Stimulated activated CD8-positive, alpha-beta memory T cell treated with anti-CD3 and anti-CD28 coated beads, Interleukin-2, amount 100 ng/mL, for 48 hours (primary cell): Measurements from ENCODE around the gene PARP8.

ENCODE experiments used
- DNase-seq, 2 donors: peaks; one replicate each; pipeline ENCODE4 v3.0.0-alpha.2; 2020; ENCODE audit warnings: low read depth in 2 of 2

The PARP8 gene

GRCh38 chr5:50726475-50727148, 60.2 kb downstream of the PARP8 start:
- DNase-seq, result no peak

DNA sequence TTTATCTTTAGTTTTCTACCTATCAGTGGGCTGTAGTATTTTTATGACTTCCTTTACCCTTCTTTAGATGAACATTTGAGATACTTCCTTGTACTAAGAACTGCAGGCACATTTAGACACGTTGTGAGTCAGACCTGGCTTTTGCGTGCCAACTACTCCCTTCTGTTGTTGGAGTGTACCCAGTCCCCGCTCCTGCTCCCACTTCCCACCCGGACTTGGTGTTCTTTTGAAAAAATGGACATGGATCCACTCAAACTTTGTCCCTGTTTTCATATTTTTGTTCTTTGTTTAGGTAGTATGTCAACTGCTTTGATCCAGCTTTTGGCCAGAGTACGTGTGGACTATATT, 60.7 kb downstream of the PARP8 start:
- no peak for DNase-seq

DNA sequence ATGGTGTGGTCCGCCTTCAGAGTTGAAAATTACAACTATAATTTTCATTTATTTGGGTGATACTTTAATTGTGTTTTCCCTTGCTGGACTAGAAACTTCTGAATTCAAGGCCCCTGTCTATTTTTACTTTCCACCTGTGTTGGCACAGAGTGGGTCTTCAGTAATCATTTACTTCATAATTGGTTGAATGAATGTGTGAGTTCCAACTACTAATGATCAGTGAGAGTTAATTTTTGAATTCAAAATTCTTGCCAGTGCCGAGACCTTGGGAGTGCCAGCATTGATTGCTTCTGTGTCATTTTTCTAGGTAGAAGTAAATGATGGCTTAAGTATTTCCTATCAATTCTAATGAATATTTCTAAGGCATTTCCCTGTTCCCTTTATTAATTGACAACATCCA, 61.4 kb downstream of the PARP8 start:
- DNase-seq, result no peak

DNA sequence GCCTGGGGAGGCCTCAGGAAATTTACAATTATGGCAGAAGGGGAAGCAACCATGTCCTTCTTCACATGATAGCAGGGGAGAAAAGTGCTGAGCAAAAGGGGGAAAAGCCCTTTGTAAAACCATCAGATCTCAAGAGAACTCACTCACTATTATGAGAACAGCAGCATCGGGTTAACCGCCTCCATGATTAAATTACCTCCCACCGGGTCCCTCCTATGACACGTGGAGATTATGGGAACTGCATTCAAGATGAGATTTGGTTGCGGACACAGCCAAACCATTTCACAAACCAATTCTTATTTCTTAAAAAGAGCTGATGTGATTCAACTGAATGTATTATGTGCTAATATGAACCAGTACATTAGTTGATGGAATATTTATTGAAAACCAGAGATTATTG, 63.9 kb downstream of the PARP8 start:
- DNase-seq, result no peak

DNA sequence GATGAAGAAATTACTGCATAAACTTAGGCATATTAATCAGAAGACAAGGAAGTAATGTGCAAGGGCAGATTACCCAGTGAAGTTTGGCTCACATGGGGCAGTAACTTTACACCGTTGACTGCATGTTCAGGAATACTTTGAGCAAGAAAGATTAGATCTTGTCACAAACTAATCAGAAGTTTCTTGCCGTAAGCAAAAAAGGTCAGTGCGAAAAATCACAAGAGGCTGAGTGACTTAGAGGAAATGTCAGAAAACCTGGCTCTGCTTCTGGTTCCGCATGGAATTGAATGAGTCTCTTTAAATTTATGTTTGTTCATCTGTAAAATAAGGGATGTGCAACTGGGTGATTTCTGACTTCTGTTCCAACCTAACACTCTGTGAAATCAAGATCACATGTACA, 64.4 kb downstream of the PARP8 start:
- no peak for DNase-seq

DNA sequence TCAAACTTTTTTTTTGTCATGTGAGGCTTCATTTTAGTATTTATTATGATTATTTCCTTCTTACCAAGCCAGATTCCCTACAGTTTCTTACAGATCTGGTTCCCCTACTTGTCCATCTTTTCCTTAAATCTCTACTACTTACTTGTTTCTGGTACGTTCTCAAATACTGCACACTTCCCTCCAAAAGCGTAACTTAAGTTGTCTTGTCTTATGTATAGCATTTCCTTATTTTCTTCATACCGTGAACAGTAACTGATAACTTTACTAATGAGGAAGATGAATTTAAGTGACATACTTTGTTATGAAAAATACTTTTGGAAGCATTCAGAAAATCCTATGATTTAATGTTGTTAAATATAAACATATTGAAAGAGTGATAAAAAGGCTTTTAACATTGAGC, 67.3 kb downstream of the PARP8 start:
- no peak for DNase-seq

DNA sequence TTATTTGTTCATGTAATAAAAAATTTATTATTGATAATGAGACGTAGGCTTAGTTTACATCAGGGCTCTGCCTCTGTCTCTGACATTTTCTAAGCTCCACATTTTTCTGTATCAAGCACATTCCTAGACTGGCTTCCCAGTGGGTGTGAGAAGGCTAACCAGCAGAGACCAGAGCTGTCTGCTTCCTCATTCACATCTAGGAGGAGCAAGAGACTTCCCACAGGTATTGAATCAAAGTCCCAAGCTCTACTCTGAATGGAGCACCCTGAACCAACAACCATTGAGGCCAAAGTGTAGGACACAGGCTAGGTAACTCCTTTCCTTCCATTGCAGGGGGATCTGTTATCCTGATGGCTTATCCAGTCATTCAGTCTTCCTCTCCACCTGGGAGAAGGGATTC, 72.4 kb downstream of the PARP8 start:
- no peak for DNase-seq

DNA sequence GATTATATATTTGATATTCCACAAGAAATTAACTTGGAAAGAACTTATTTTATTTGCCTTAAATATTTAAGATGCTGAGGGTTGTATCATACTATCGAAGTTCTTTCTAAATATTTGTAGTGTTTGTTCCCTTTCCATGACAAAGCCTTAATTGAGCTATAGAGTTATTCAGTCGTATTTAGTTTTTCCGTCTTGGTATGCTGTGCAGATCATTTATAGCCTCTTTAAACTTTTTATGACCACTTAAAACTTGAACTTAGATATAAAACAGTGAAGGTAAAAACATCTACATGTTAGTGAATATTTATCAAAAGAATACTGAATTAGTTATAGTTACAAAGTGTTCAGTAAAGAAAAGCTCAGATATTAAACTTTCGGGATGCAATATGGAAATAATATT, 74.4 kb downstream of the PARP8 start:
- DNase-seq, result no peak

DNA sequence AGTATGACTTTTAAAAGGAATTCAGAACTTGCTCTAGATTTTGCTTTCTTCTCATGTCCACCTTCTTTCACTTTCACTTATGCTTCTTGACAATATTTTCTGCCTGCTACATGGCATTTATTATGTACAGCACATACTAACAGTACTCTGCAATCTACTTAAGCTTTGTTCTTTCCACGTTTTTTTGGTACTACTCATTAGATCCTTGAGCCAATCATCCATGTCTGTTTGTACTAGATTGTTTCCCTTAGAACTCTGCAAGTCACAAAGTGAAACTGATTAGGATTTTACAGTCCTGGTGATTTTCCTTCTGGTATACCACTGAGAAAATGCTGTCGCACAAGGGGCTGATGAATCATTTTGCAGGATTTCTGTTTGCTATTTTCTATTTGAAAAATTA, 78.3 kb downstream of the PARP8 start:
- no peak for DNase-seq

DNA sequence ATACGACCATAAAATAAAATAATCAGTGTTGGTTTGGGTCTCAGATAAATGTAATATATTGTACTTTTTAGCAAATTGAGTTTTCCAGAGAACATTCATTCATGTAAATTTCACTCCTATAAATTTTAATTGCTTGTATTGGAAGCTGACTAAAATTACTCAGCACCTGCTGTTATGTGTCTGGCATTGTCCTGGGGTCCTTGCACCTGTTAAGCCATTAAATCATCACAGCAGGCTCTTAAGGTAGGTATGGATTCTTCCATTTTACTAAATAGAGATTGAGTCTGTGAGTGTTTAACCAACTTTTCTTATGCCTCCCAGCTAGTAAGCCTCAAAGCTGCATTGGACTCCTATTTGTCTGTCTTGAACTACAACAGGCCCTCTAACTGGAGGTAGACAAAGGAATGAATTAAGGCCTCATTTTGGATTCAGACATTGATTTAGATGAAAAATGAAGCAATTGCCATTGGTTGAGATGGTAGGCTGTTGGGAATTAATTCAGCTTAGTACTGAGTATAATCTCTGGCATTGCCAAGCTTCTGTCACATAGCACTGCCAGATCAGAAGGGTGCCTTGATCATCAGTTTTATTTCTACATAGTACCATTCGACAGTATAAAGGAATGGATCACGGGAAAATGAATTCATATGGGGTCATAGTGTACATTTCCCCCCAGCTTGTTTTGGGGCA, 78.9 kb downstream of the PARP8 start:
- no peak for DNase-seq

DNA sequence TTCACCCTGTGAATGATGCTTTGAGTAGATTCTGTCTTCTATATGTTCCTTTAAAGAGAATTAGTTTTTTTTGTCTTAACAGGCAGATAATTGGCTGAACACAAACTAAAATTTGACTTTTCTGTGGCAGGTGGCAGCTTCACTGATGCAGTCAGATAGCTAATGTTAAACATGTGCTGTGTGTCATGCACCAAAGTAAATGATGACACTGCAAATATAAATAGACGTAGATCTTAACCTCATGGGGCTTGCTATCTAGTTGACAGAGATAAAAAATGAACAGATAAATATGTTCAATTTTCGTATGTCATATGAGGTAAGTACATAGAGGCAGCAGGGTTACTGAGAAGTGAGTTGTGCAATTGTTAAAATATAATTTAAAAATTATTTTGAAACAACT, 82.7 kb downstream of the PARP8 start:
- no peak for DNase-seq

DNA sequence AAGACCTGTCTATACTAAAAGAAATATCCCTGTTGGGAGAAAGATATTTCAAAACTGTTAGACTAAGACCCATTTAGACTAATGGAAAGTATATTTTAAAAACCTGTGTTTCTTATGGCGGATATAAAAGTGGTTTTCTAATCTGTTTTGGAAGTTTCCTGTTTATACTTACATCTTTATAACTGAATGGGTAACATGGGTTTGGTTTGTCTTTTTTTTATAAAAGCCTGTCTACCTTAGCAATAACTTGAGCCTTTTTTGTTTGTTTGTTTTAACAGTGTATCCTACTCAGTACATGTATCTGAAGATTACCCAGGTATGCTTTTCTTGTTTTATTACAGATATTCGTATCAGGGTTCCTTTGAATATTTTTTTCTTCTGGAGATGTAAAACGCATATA, 83.4 kb downstream of the PARP8 start:
- DNase-seq, result no peak

GRCh38 chr5:50751064-50751657, 84.7 kb downstream of the PARP8 start:
- DNase-seq, result no peak

DNA sequence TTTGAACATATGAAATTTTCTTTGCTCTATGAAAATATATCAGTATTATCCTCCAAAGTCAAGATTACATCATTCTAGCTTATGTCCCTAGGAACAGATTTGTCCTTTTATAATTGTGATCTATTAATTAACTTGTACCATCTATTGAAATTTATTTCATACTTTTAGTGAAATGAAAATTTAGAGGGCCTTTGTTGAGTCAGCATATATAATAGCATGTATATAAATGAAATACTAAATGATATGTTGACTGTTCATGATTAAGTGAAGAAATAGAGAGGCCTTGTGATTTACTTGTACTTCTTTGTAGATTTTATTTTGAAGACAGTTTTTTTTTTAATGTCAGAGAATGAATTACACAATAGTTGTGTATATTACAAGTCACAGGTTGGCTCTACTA, 86.4 kb downstream of the PARP8 start:
- DNase-seq, result no peak

DNA sequence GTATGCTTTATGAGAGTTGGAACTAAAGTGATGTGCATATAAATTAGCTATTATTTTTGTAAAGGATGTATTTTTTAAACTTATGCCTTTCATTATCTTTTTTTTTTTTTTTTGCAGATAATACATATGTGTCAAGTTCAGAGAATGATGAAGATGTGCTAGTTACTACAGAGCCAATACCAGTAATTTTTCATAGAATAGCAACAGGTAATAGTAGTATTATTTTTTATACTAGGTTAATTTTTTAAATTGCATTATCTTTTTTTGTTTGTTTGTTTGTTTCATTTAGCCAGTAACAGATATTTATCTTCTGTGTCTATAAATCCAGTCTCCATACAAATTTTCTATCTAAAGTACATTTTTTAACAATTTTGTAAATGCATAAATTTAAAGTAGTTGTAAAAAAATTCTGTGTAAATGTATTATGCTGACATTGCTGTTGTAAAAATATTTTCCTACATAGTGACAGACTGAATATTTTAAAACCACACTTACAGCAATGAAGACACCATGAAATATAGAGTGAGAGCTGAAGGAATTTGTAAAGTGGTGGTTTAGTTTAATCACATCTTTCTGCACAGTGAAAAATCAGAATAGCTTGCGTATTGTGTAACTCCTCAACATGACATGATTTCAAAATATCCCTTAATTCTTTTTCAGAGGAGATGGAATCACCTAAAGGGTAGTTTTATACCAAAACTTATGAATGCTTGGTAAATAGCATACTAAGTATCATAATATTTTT, 93.3 kb downstream of the PARP8 start:
- DNase-seq, result no peak

- no peak for DNase-seq
These were observed 96.9 kb downstream of the PARP8 start for GRCh38 chr5:50763351-50763750.

DNA sequence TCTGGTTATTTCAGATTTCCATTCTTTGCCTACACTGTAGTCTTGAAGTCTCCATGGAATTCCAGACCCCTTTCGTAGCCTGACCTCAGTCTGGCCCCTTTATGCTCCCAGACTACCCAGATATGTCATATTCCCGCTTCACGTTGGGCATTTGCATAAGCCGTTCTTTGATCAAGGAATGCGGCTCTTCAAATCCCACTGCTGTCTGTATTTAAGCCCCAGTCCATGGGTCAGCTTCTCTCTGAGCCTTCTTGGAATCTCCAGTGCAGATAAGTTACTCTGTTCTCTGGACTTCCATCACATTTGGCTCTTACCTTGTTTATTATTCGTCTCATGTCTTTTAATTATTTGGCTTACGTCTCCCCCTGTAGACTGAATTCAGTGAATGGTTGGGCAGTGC, 97.4 kb downstream of the PARP8 start:
- no peak for DNase-seq

DNA sequence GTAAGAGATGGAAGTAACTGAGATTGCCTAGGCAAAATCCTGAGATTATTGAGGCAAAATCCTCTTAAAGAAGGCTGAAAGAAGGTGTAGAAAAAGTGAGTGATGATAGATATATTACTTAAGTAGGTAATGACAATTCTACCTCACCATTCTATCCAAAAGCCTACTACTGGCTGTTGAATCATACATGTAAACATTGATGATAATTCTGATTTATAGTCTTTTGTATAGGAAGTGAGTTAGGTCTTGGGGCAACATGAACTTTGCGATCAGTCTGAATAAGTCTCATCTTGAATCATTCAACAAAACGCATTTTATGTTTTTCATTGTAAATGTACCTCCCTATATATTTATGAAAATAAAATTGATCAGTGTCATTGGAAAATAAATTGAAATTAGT, 99.6 kb downstream of the PARP8 start:
- DNase-seq, result no peak

DNA sequence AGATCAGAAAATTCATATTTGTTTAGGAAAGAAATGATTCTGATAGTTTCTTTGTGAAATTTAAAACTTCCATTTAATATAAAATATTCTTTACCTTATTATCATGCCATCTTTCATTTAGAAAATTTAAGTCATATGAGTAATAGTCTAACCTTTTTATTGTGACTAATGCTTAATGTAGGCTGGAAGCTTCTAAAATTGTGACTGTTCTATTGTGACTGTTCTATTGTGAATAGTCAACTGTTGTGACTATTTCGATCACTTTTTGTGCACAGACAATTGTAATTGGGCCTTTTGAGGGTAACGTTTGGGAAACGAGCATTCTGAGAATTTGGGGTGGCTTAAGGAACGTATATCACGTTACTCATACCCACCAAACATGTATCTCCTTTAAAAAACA, 100.0 kb downstream of the PARP8 start:
- DNase-seq, result no peak

DNA sequence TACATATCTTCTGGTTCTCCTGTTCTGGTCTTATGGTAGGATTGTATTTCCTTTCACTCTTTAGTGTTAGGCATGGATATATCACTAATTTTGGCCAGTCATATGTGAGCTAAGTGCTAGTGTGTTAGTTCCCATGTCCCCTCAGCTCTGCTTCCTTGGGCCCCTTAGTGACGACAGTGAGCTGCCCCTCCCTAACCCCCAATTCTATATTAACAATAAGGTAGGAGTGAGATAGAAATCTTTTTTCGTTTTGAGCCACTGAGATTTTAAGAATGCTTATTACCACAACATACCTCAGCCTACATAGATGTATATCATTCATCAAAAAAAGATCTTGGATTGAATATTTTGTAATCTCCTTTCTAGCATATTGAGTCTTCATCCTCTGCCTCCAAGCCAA, 100.5 kb downstream of the PARP8 start:
- DNase-seq, result no peak

GRCh38 chr5:50767588-50767987, 101.2 kb downstream of the PARP8 start:
- no peak for DNase-seq

- no peak for DNase-seq
These were observed 102.2 kb downstream of the PARP8 start for GRCh38 chr5:50768634-50769033.

DNA sequence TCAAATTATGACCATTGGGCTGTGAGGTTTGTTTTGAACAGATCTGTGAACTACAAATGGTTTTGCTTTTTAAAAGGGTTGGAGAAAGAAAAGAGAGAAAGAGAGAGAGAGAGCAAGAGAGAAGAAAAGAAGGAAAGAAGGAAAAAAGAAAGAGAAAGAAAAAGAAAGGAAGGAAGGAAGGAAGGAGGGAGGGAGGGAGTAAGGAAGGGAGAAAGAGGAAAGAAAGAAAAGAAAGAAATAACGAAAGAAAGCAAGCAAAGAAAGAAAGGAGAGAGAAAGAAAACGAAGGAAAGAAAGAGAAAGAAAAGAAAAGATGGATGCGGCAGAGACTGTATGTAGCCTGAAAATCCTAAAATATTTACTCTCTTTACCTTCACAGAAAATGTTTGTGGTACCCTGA, 104.0 kb downstream of the PARP8 start:
- DNase-seq, result no peak
